Naive thymus-derived CD4-positive, alpha-beta T cell (primary cell): Measurements from ENCODE around the gene NRXN3. TPM values are rescaled to one million over a fixed set of nuclear protein-coding genes. Genes with fewer than 3 reads are reported as not detected.

Source experiments
- ATAC-seq: fragments of 150-1000 bp; cut with Tn5 transposase; 2 replicates; pipeline ENCODE4 v1.10.0; 2021; ENCODE audit warnings: mild to moderate bottlenecking, moderate library complexity
- CTCF ChIA-PET: fragments of 350-600 bp; sonication (Branson Sonifier 250); formaldehyde crosslinking; loops from one replicate; lab custom pipeline; 2021; ENCODE audit warnings: antibody characterized with exemption; lab: Charles Lee
- POLR2A ChIA-PET: fragments of 350-600 bp; sonication (Branson Sonifier 250); formaldehyde crosslinking; loops from one replicate; lab custom pipeline; 2021; ENCODE audit warnings: antibody characterized with exemption, inconsistent platforms; lab: Charles Lee
- DNase-seq, 9 donors: peaks; one replicate each; pipeline versions ENCODE4 v3.0.0 to v3.0.0-alpha.2; 2020 to 2022; ENCODE audit warnings: mixed read lengths in 1 of 9
- H3K27ac ChIP-seq: one replicate; pipeline ENCODE4 v1.7.0; 2013; ENCODE audit warnings: mild to moderate bottlenecking, low read depth, low read length, moderate library complexity
- H3K27me3 ChIP-seq, 2 donors: one replicate each; pipeline ENCODE4 v1.7.0; 2013; ENCODE audit warnings: low read length in 2 of 2, mild to moderate bottlenecking in 2 of 2, moderate library complexity in 2 of 2; ENCODE audit not compliant: control insufficient read depth in 2 of 2, insufficient read depth in 2 of 2
- H3K36me3 ChIP-seq, 3 experiments: 1 replicate in 2 of 3; 2 replicates in 1 of 3; pipeline ENCODE4 v1.7.0; 2013; ENCODE audit warnings: low read length in 3 of 3, mild to moderate bottlenecking in 3 of 3, moderate library complexity in 1 of 3; ENCODE audit not compliant: insufficient read depth in 3 of 3, control insufficient read depth in 2 of 3
- H3K4me1 ChIP-seq, 2 donors: one replicate each; pipeline ENCODE4 v1.7.0; 2013; ENCODE audit warnings: low read length in 2 of 2, mild to moderate bottlenecking in 2 of 2, moderate library complexity in 1 of 2; ENCODE audit not compliant: control insufficient read depth in 2 of 2, insufficient read depth in 2 of 2
- H3K4me3 ChIP-seq: 2 replicates; pipeline ENCODE4 v1.7.0; 2013; ENCODE audit warnings: mild to moderate bottlenecking, low read length
- H3K9me3 ChIP-seq, 3 experiments: 1 replicate in 2 of 3; 2 replicates in 1 of 3; pipeline ENCODE4 v1.7.0; 2013; ENCODE audit warnings: low read length in 3 of 3; ENCODE audit not compliant: control insufficient read depth in 2 of 3
- H3K27ac Mint-ChIP-seq, 9 donors: one replicate each; pipeline ENCODE4 v1.8.0; 2020 to 2022; ENCODE audit warnings: mixed read lengths in 9 of 9, mild to moderate bottlenecking in 8 of 9, moderate library complexity in 5 of 9, inconsistent platforms in 2 of 9
- H3K27me3 Mint-ChIP-seq, 5 donors: one replicate each; pipeline ENCODE4 v1.8.0; 2021 to 2022; ENCODE audit warnings: mixed read lengths in 5 of 5, mild to moderate bottlenecking in 1 of 5
- H3K36me3 Mint-ChIP-seq, 5 donors: one replicate each; pipeline ENCODE4 v1.8.0; 2020 to 2022; ENCODE audit warnings: mixed read lengths in 5 of 5, mild to moderate bottlenecking in 3 of 5, inconsistent platforms in 1 of 5
- H3K4me1 Mint-ChIP-seq, 7 donors: one replicate each; pipeline ENCODE4 v1.8.0; 2020 to 2022; ENCODE audit warnings: mixed read lengths in 7 of 7, mild to moderate bottlenecking in 3 of 7, inconsistent platforms in 1 of 7
- H3K4me3 Mint-ChIP-seq, 10 donors: one replicate each; pipeline ENCODE4 v1.8.0; 2020 to 2022; ENCODE audit warnings: mild to moderate bottlenecking in 10 of 10, mixed read lengths in 10 of 10, moderate library complexity in 6 of 10, inconsistent platforms in 2 of 10
- H3K9me3 Mint-ChIP-seq, 11 donors: one replicate each; pipeline ENCODE4 v1.8.0; 2020 to 2022; ENCODE audit warnings: mixed read lengths in 11 of 11, mild to moderate bottlenecking in 4 of 11, inconsistent platforms in 1 of 11, moderate library complexity in 1 of 11
- intact Hi-C, 2 donors: fragments of 100-400 bp; cut with micrococcal nuclease; formaldehyde crosslinking; loops; one replicate each; pipeline ENCODE4 v1.15.1; 2023
- polyA plus RNA-seq, 2 donors: library from polyadenylated mRNA; unstranded; fragments of 300-500 nt; fragmentation: Illumina TruSeq; gene quantifications; one replicate each; pipeline ENCODE4 v1.2.3, GENCODE V29; 2021
- total RNA-seq, 6 experiments: library from RNA in 5 of 6; stranded (reverse) in 5 of 6; gene quantifications; 1 replicate in 5 of 6; 2 replicates in 1 of 6; pipeline ENCODE4 v1.2.3 and lab custom pipeline; 2021 to 2026

Gene NRXN3
- total and polyA plus RNA-seq, 7 experiments from 2014 or later: not detected

GRCh38 chr14:79321070-79321469, 1150.9 kb downstream of the NRXN3 start:
- Mint-ChIP-seq H3K9me3 (peaks cover 0 to 4% (median 0%) of the 10 kb centered on the region in 11 donors), H3K27me3 (no peaks in the 10 kb centered on the region), H3K4me1 (no peaks in the 10 kb centered on the region), H3K27ac (no peak overlapping the region), H3K4me3 (no peak overlapping the region), H3K36me3 (no peaks in the 10 kb centered on the region)
- intact Hi-C loops: no loop called here
- Histone ChIP-seq H3K4me1 (no peaks in the 10 kb centered on the region), H3K27me3 (no peaks in the 10 kb centered on the region), H3K9me3 (no peaks in the 10 kb centered on the region), H3K36me3 (no peaks in the 10 kb centered on the region), H3K4me3 (no peak overlapping the region), H3K27ac (no peak overlapping the region)
- CTCF ChIA-PET: no interaction called here
- ATAC-seq: no peak
- DNase-seq: no peak
- POLR2A ChIA-PET: no interaction called here

GRCh38 chr14:79325071-79325470, 1154.9 kb downstream of the NRXN3 start:
- H3K27me3 Mint-ChIP-seq: no peaks in the 10 kb centered on the region
- POLR2A ChIA-PET: no interaction called here
- no peak overlapping the region for H3K4me3 ChIP-seq
- H3K9me3 ChIP-seq: no peaks in the 10 kb centered on the region
- no peak overlapping the region for H3K27ac Mint-ChIP-seq
- H3K4me1 Mint-ChIP-seq: no peaks in the 10 kb centered on the region
- no peaks in the 10 kb centered on the region for H3K36me3 ChIP-seq
- ATAC-seq (no peak), DNase-seq (no peak)
- H3K4me1 ChIP-seq: no peaks in the 10 kb centered on the region
- H3K27me3 ChIP-seq: no peaks in the 10 kb centered on the region
- H3K36me3 Mint-ChIP-seq: no peaks in the 10 kb centered on the region
- H3K4me3 Mint-ChIP-seq: no peak overlapping the region
- CTCF ChIA-PET: no interaction called here
- intact Hi-C loops: no loop called here
- peaks cover 0 to 3% (median 0%) of the 10 kb centered on the region in 11 donors for H3K9me3 Mint-ChIP-seq
- H3K27ac ChIP-seq: no peak overlapping the region

- no peak overlapping the region for H3K4me3 Mint-ChIP-seq
- peaks cover 0 to 7% (median 0%) of the 10 kb centered on the region in 11 donors for H3K9me3 Mint-ChIP-seq
- CTCF ChIA-PET: no interaction called here
These were observed 1155.4 kb downstream of the NRXN3 start for GRCh38 chr14:79325557-79325956.

GRCh38 chr14:79328863-79329262, 1158.7 kb downstream of the NRXN3 start:
- Histone ChIP-seq H3K27me3 (no peaks in the 10 kb centered on the region), H3K36me3 (no peaks in the 10 kb centered on the region), H3K9me3 (no peaks in the 10 kb centered on the region), H3K27ac (no peak overlapping the region), H3K4me3 (no peak overlapping the region), H3K4me1 (no peaks in the 10 kb centered on the region)
- no peaks in the 10 kb centered on the region for H3K36me3 Mint-ChIP-seq
- no peak for ATAC-seq
- ChIA-PET CTCF (no interaction called here), POLR2A (no interaction called here)
- H3K27ac Mint-ChIP-seq: no peak overlapping the region
- H3K4me1 Mint-ChIP-seq: no peaks in the 10 kb centered on the region
- H3K27me3 Mint-ChIP-seq: peaks cover 0 to 5% (median 0%) of the 10 kb centered on the region in 5 donors
- DNase-seq: no peak
- no peak overlapping the region for H3K4me3 Mint-ChIP-seq
- intact Hi-C loops: no loop called here
- H3K9me3 Mint-ChIP-seq: peaks cover 0 to 7% (median 1%) of the 10 kb centered on the region in 11 donors

More at GRCh38 chr14:79325557-79325956, 1155.4 kb downstream of the NRXN3 start:
- ATAC-seq (no peak), DNase-seq (no peak)
- Histone ChIP-seq H3K36me3 (no peaks in the 10 kb centered on the region), H3K27ac (no peak overlapping the region), H3K27me3 (no peaks in the 10 kb centered on the region), H3K4me1 (no peaks in the 10 kb centered on the region), H3K4me3 (no peak overlapping the region), H3K9me3 (no peaks in the 10 kb centered on the region)
- intact Hi-C loops: no loop called here
- no peak overlapping the region for H3K27ac Mint-ChIP-seq
- no peaks in the 10 kb centered on the region for H3K36me3 Mint-ChIP-seq
- H3K27me3 Mint-ChIP-seq: no peaks in the 10 kb centered on the region
- POLR2A ChIA-PET: no interaction called here
- H3K4me1 Mint-ChIP-seq: no peaks in the 10 kb centered on the region

GRCh38 chr14:79331830-79332229, 1161.7 kb downstream of the NRXN3 start:
- Histone ChIP-seq H3K36me3 (no peaks in the 10 kb centered on the region), H3K9me3 (no peaks in the 10 kb centered on the region), H3K27ac (no peak overlapping the region), H3K4me3 (no peak overlapping the region), H3K4me1 (no peaks in the 10 kb centered on the region), H3K27me3 (no peaks in the 10 kb centered on the region)
- intact Hi-C loops: no loop called here
- no peak for ATAC-seq
- peaks cover 0 to 10% (median 0%) of the 10 kb centered on the region in 5 donors for H3K27me3 Mint-ChIP-seq
- no peak overlapping the region for H3K4me3 Mint-ChIP-seq
- no peak for DNase-seq
- H3K9me3 Mint-ChIP-seq: peaks cover 0 to 10% (median 4%) of the 10 kb centered on the region in 11 donors
- POLR2A ChIA-PET: no interaction called here
- no peak overlapping the region for H3K27ac Mint-ChIP-seq
- no peaks in the 10 kb centered on the region for H3K36me3 Mint-ChIP-seq
- no peaks in the 10 kb centered on the region for H3K4me1 Mint-ChIP-seq
- CTCF ChIA-PET: no interaction called here

- intact Hi-C loops: no loop called here
- Histone ChIP-seq H3K9me3 (no peaks in the 10 kb centered on the region), H3K4me1 (no peaks in the 10 kb centered on the region), H3K27me3 (no peaks in the 10 kb centered on the region), H3K4me3 (no peak overlapping the region), H3K36me3 (no peaks in the 10 kb centered on the region), H3K27ac (no peak overlapping the region)
- POLR2A ChIA-PET: no interaction called here
- DNase-seq (no peak), ATAC-seq (no peak)
- Mint-ChIP-seq H3K4me3 (no peak overlapping the region), H3K27me3 (peaks cover 0 to 10% (median 0%) of the 10 kb centered on the region in 5 donors), H3K4me1 (no peaks in the 10 kb centered on the region), H3K27ac (no peak overlapping the region), H3K36me3 (no peaks in the 10 kb centered on the region), H3K9me3 (peaks cover 0 to 6% (median 4%) of the 10 kb centered on the region in 11 donors)
- CTCF ChIA-PET: no interaction called here
These were observed 1162.5 kb downstream of the NRXN3 start for GRCh38 chr14:79332504-79333197.

GRCh38 chr14:79333198-79333546, 1163.0 kb downstream of the NRXN3 start:
- Histone ChIP-seq H3K27ac (no peak overlapping the region), H3K4me3 (no peak overlapping the region), H3K4me1 (no peaks in the 10 kb centered on the region), H3K9me3 (no peaks in the 10 kb centered on the region), H3K27me3 (no peaks in the 10 kb centered on the region), H3K36me3 (no peaks in the 10 kb centered on the region)
- ChIA-PET CTCF (no interaction called here), POLR2A (no interaction called here)
- intact Hi-C loops: no loop called here
- H3K4me1 Mint-ChIP-seq: peaks cover 0 to 3% (median 0%) of the 10 kb centered on the region in 7 donors
- no peak overlapping the region for H3K27ac Mint-ChIP-seq
- ATAC-seq: no peak
- peaks cover 0 to 10% (median 0%) of the 10 kb centered on the region in 5 donors for H3K27me3 Mint-ChIP-seq
- DNase-seq: no peak
- no peaks in the 10 kb centered on the region for H3K36me3 Mint-ChIP-seq
- H3K4me3 Mint-ChIP-seq: no peak overlapping the region
- H3K9me3 Mint-ChIP-seq: peaks cover 0 to 9% (median 4%) of the 10 kb centered on the region in 11 donors
